ENCODE data around the gene TEC. TPM values are rescaled to one million over a fixed set of nuclear protein-coding genes. Genes with fewer than 3 reads are reported as not detected.

The TEC gene
- total and polyA plus RNA-seq, 2 of the 8 experiments (the other 6 are each of a cell fraction or from before 2014, with no cell fraction given): 0.73 to 1.8 TPM

GRCh38 chr4:48153791-48154550, 115.7 kb downstream of the TEC start (continued):
- TF ChIP-seq, protein P1, sequence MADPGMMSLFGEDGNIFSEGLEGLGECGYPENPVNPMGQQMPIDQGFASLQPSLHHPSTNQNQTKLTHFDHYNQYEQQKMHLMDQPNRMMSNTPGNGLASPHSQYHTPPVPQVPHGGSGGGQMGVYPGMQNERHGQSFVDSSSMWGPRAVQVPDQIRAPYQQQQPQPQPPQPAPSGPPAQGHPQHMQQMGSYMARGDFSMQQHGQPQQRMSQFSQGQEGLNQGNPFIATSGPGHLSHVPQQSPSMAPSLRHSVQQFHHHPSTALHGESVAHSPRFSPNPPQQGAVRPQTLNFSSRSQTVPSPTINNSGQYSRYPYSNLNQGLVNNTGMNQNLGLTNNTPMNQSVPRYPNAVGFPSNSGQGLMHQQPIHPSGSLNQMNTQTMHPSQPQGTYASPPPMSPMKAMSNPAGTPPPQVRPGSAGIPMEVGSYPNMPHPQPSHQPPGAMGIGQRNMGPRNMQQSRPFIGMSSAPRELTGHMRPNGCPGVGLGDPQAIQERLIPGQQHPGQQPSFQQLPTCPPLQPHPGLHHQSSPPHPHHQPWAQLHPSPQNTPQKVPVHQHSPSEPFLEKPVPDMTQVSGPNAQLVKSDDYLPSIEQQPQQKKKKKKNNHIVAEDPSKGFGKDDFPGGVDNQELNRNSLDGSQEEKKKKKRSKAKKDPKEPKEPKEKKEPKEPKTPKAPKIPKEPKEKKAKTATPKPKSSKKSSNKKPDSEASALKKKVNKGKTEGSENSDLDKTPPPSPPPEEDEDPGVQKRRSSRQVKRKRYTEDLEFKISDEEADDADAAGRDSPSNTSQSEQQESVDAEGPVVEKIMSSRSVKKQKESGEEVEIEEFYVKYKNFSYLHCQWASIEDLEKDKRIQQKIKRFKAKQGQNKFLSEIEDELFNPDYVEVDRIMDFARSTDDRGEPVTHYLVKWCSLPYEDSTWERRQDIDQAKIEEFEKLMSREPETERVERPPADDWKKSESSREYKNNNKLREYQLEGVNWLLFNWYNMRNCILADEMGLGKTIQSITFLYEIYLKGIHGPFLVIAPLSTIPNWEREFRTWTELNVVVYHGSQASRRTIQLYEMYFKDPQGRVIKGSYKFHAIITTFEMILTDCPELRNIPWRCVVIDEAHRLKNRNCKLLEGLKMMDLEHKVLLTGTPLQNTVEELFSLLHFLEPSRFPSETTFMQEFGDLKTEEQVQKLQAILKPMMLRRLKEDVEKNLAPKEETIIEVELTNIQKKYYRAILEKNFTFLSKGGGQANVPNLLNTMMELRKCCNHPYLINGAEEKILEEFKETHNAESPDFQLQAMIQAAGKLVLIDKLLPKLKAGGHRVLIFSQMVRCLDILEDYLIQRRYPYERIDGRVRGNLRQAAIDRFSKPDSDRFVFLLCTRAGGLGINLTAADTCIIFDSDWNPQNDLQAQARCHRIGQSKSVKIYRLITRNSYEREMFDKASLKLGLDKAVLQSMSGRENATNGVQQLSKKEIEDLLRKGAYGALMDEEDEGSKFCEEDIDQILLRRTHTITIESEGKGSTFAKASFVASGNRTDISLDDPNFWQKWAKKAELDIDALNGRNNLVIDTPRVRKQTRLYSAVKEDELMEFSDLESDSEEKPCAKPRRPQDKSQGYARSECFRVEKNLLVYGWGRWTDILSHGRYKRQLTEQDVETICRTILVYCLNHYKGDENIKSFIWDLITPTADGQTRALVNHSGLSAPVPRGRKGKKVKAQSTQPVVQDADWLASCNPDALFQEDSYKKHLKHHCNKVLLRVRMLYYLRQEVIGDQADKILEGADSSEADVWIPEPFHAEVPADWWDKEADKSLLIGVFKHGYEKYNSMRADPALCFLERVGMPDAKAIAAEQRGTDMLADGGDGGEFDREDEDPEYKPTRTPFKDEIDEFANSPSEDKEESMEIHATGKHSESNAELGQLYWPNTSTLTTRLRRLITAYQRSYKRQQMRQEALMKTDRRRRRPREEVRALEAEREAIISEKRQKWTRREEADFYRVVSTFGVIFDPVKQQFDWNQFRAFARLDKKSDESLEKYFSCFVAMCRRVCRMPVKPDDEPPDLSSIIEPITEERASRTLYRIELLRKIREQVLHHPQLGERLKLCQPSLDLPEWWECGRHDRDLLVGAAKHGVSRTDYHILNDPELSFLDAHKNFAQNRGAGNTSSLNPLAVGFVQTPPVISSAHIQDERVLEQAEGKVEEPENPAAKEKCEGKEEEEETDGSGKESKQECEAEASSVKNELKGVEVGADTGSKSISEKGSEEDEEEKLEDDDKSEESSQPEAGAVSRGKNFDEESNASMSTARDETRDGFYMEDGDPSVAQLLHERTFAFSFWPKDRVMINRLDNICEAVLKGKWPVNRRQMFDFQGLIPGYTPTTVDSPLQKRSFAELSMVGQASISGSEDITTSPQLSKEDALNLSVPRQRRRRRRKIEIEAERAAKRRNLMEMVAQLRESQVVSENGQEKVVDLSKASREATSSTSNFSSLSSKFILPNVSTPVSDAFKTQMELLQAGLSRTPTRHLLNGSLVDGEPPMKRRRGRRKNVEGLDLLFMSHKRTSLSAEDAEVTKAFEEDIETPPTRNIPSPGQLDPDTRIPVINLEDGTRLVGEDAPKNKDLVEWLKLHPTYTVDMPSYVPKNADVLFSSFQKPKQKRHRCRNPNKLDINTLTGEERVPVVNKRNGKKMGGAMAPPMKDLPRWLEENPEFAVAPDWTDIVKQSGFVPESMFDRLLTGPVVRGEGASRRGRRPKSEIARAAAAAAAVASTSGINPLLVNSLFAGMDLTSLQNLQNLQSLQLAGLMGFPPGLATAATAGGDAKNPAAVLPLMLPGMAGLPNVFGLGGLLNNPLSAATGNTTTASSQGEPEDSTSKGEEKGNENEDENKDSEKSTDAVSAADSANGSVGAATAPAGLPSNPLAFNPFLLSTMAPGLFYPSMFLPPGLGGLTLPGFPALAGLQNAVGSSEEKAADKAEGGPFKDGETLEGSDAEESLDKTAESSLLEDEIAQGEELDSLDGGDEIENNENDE (IDR thresholded peaks at IDR 0.05; ENCODE audit: insufficient replicate concordance, low read length): no peak
- TF ChIP-seq HDAC2 (IDR thresholded peaks at IDR 0.05; ENCODE audit: borderline replicate concordance in 1 of 2, low read depth in 2 of 2, low read length in 2 of 2) (no peak), ZNF274 (IDR thresholded peaks at IDR 0.05; ENCODE audit: borderline replicate concordance, extremely low read depth, low read length) (no peak), SAP30 (IDR thresholded peaks at IDR 0.05; ENCODE audit: insufficient read depth, insufficient replicate concordance, low read length) (no peak), BACH1 (IDR thresholded peaks at IDR 0.05; ENCODE audit: low read length) (no peak), SIX5 (IDR thresholded peaks at IDR 0.05; ENCODE audit: low read depth, low read length) (no peak)

Data from H1 (cell line).